ENCODE data around the gene SLC5A5. TPM values are rescaled to one million over a fixed set of nuclear protein-coding genes. Genes with fewer than 3 reads are reported as not detected.
A peak's percentile ranks its signal among the peaks of the same experiment; 100 is the strongest.

The SLC5A5 gene
- polyA plus RNA-seq = 1 to 10 TPM in 1 of 3 donors, under 1 TPM in 1, not detected in 1; 0.75 to 1.4 TPM

GRCh38 chr19:17871878-17872250 lies at the start of gene SLC5A5:
Gene SLC5A5 (plus strand): TSS chr19:17871945. CDS start chr19:17872320, 375 bp downstream.
- H3K4me1 Mint-ChIP-seq = peaks cover 6 to 11% of the 10 kb centered on the region in 2 donors
- peak within 1 kb of the TSS in 1 of 6 donors; percentile 17 for H3K27ac Mint-ChIP-seq
- DNase-seq = no peak
- H3K27me3 Mint-ChIP-seq (ENCODE audit: low read depth in 3 of 3) = peaks cover 5 to 17% (median 11%) of the 10 kb centered on the region in 3 donors
- H3K36me3 Mint-ChIP-seq = no peaks in the 10 kb centered on the region
- no peaks in the 10 kb centered on the region for H3K9me3 Mint-ChIP-seq
- H3K4me3 Mint-ChIP-seq = peak within 1 kb of the TSS; percentile 42 to 62 (median 56)

GRCh38 chr19:17824339-17824738 lies 47.4 kb upstream of the SLC5A5 start:
- Mint-ChIP-seq H3K27ac (peak overlapping the region in 1 of 6 donors; percentile 62), H3K4me1 (peaks cover 4 to 5% of the 10 kb centered on the region in 2 donors), H3K36me3 (peaks cover 5% of the 10 kb centered on the region in 3 donors), H3K4me3 (no peak overlapping the region), H3K27me3 (ENCODE audit: low read depth in 3 of 3) (peaks cover 0 to 2% (median 0%) of the 10 kb centered on the region in 3 donors), H3K9me3 (no peaks in the 10 kb centered on the region)
- no peak for DNase-seq

GRCh38 chr19:17826508-17827056 lies 45.2 kb upstream of the SLC5A5 start:
- Mint-ChIP-seq H3K4me1 (peaks cover 4 to 5% of the 10 kb centered on the region in 2 donors), H3K36me3 (peaks cover 5 to 13% (median 5%) of the 10 kb centered on the region in 3 donors), H3K27ac (no peak overlapping the region), H3K27me3 (ENCODE audit: low read depth in 3 of 3) (peaks cover 0 to 2% (median 0%) of the 10 kb centered on the region in 3 donors), H3K4me3 (no peak overlapping the region), H3K9me3 (no peaks in the 10 kb centered on the region)
- DNase-seq = no peak

GRCh38 chr19:17829855-17830566 lies 41.7 kb upstream of the SLC5A5 start:
- peaks cover 2% of the 10 kb centered on the region in 3 donors for H3K27me3 Mint-ChIP-seq (ENCODE audit: low read depth in 3 of 3)
- H3K4me3 Mint-ChIP-seq = no peak overlapping the region
- H3K27ac Mint-ChIP-seq = peak overlapping the region in 1 of 6 donors; percentile 45
- no peak for DNase-seq
- peaks cover 5 to 21% (median 10%) of the 10 kb centered on the region in 3 donors for H3K36me3 Mint-ChIP-seq
- H3K9me3 Mint-ChIP-seq = no peaks in the 10 kb centered on the region
- peaks cover 5 to 7% of the 10 kb centered on the region in 2 donors for H3K4me1 Mint-ChIP-seq

GRCh38 chr19:17830567-17831418 lies 41.0 kb upstream of the SLC5A5 start:
- Mint-ChIP-seq H3K4me1 (peaks cover 11 to 14% of the 10 kb centered on the region in 2 donors), H3K4me3 (no peak overlapping the region), H3K27me3 (ENCODE audit: low read depth in 3 of 3) (peaks cover 2 to 3% (median 2%) of the 10 kb centered on the region in 3 donors), H3K36me3 (peaks cover 11 to 29% (median 17%) of the 10 kb centered on the region in 3 donors), H3K9me3 (no peaks in the 10 kb centered on the region), H3K27ac (peak overlapping the region in 1 of 6 donors; percentile 45)
- DNase-seq = peak in 1 of 3 donors; percentile 10

GRCh38 chr19:17831419-17831888 lies 40.3 kb upstream of the SLC5A5 start:
- Mint-ChIP-seq H3K4me3 (no peak overlapping the region), H3K27me3 (ENCODE audit: low read depth in 3 of 3) (peaks cover 2 to 3% (median 2%) of the 10 kb centered on the region in 3 donors), H3K9me3 (no peaks in the 10 kb centered on the region), H3K36me3 (peaks cover 16 to 33% (median 17%) of the 10 kb centered on the region in 3 donors), H3K4me1 (peaks cover 13 to 16% of the 10 kb centered on the region in 2 donors), H3K27ac (peak overlapping the region in 1 of 6 donors; percentile 44)
- no peak for DNase-seq

- H3K4me1 Mint-ChIP-seq = peaks cover 13 to 16% of the 10 kb centered on the region in 2 donors
- peaks cover 2 to 3% (median 2%) of the 10 kb centered on the region in 3 donors for H3K27me3 Mint-ChIP-seq (ENCODE audit: low read depth in 3 of 3)
- H3K27ac Mint-ChIP-seq = no peak overlapping the region
- no peaks in the 10 kb centered on the region for H3K9me3 Mint-ChIP-seq
- peaks cover 17 to 37% (median 21%) of the 10 kb centered on the region in 3 donors for H3K36me3 Mint-ChIP-seq
- DNase-seq = no peak
- no peak overlapping the region for H3K4me3 Mint-ChIP-seq
Observed at GRCh38 chr19:17832443-17833208, 39.1 kb upstream of the SLC5A5 start.

GRCh38 chr19:17834350-17835181 lies 37.2 kb upstream of the SLC5A5 start:
- H3K9me3 Mint-ChIP-seq = no peaks in the 10 kb centered on the region
- peaks cover 0 to 3% (median 2%) of the 10 kb centered on the region in 3 donors for H3K27me3 Mint-ChIP-seq (ENCODE audit: low read depth in 3 of 3)
- H3K4me1 Mint-ChIP-seq = peaks cover 9 to 11% of the 10 kb centered on the region in 2 donors
- peaks cover 13 to 46% (median 22%) of the 10 kb centered on the region in 3 donors for H3K36me3 Mint-ChIP-seq
- DNase-seq = no peak
- H3K4me3 Mint-ChIP-seq = no peak overlapping the region
- H3K27ac Mint-ChIP-seq = peak overlapping the region in 3 of 6 donors; percentile 1 to 59 (median 40)

- Mint-ChIP-seq H3K4me1 (peaks cover 9 to 11% of the 10 kb centered on the region in 2 donors), H3K4me3 (no peak overlapping the region), H3K27ac (peak overlapping the region; percentile 1 to 68 (median 52)), H3K36me3 (peaks cover 13 to 45% (median 26%) of the 10 kb centered on the region in 3 donors), H3K27me3 (ENCODE audit: low read depth in 3 of 3) (peaks cover 0 to 3% (median 2%) of the 10 kb centered on the region in 3 donors), H3K9me3 (no peaks in the 10 kb centered on the region)
- DNase-seq = no peak
Observed at GRCh38 chr19:17835182-17836006, 36.4 kb upstream of the SLC5A5 start.

GRCh38 chr19:17836530-17836929 lies 35.2 kb upstream of the SLC5A5 start:
- peak overlapping the region in 5 of 6 donors; percentile 15 to 91 (median 49) for H3K27ac Mint-ChIP-seq
- no peaks in the 10 kb centered on the region for H3K9me3 Mint-ChIP-seq
- no peak for DNase-seq
- peaks cover 0 to 3% (median 2%) of the 10 kb centered on the region in 3 donors for H3K27me3 Mint-ChIP-seq (ENCODE audit: low read depth in 3 of 3)
- H3K4me1 Mint-ChIP-seq = peaks cover 10 to 11% of the 10 kb centered on the region in 2 donors
- H3K36me3 Mint-ChIP-seq = peaks cover 12 to 49% (median 26%) of the 10 kb centered on the region in 3 donors
- H3K4me3 Mint-ChIP-seq = no peak overlapping the region

GRCh38 chr19:17837972-17838371 lies 33.8 kb upstream of the SLC5A5 start:
- no peak for DNase-seq
- Mint-ChIP-seq H3K4me1 (peaks cover 10 to 11% of the 10 kb centered on the region in 2 donors), H3K4me3 (no peak overlapping the region), H3K27ac (no peak overlapping the region), H3K9me3 (no peaks in the 10 kb centered on the region), H3K36me3 (peaks cover 9 to 41% (median 26%) of the 10 kb centered on the region in 3 donors), H3K27me3 (ENCODE audit: low read depth in 3 of 3) (peaks cover 0 to 2% (median 1%) of the 10 kb centered on the region in 3 donors)
